ENCODE measurements around the gene HRH2.

- no peak for TF ChIP-seq REST (IDR thresholded peaks at IDR 0.05; ENCODE audit: insufficient read depth in 1 of 2, low read depth in 2 of 2, low read length in 2 of 2)
- TF ChIP-seq TAF1 (IDR thresholded peaks at IDR 0.05; ENCODE audit: borderline replicate concordance, insufficient read depth, low read length), result no peak
Measured at GRCh38 chr5:175617447-175617846, 40.4 kb upstream of the HRH2 start.
